Measurements from ENCODE around the gene SIDT1. TPM values are rescaled to one million over a fixed set of nuclear protein-coding genes. Genes with fewer than 3 reads are reported as not detected.

The SIDT1 gene
- total RNA-seq, 1 donor from 2014 or later: 0.89 TPM

DNA sequence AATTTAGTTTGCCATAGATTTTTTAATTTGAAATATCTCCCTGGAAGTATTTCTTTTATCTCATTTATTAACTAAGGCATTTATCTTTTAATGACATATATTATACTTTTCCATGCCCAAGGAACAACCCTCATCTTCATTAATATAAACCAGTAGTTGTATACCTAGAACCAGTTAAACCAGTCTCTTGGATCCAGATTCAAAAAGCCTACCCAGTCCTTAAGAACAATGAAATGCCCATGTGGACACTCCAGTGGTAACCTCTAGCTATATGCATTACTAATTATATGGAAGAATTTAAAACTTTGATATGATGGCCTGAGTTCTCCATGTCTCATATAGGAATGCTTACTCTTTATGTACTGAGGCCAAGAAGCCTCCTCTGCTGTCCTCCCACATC, 4.8 kb downstream of the SIDT1 start:
- intact Hi-C loops (cut with DNase I): no loop called here
- DNase-seq (ENCODE audit: low spot score): no peak

DNA sequence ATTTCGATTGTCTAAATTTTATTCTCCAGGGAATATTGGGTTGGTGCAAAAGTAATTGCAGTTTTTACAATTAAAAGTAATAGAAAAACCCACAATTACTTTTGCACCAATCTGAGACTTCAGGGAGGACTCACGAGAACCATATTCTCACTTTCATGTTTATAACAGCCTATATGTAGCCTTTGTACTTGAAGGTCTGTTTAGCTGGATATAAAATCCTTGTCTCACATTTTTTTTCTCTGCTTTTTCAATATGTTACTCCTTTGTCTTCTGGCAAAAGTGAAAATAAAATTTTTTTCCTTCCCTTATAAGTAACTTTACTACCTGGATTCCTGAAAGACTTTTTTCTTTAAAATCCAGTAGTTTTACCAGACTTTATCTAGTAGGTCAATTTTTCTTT, 9.2 kb downstream of the SIDT1 start:
- intact Hi-C loops (cut with DNase I): no loop called here
- no peak for DNase-seq (ENCODE audit: low spot score)

DNA sequence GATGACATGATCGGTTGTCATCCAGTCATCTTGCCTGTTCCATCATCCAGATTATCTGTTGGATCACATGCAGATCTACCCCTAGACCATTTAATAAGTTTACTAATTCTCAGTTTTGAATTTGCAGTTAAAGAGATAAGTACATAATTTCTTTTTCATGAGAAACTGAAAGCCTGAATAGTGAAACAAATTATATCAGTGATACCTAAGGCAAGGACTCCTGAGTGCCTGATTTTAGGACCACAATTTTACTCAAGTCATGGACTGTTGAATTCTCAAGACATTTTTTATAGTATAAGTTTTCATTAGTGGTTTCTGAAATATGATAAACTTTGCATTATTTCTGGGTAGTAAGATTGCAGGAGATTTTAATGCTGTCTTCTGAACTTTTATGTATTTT, 13.2 kb downstream of the SIDT1 start:
- intact Hi-C loops (cut with DNase I): no loop called here
- DNase-seq (ENCODE audit: low spot score): no peak

DNA sequence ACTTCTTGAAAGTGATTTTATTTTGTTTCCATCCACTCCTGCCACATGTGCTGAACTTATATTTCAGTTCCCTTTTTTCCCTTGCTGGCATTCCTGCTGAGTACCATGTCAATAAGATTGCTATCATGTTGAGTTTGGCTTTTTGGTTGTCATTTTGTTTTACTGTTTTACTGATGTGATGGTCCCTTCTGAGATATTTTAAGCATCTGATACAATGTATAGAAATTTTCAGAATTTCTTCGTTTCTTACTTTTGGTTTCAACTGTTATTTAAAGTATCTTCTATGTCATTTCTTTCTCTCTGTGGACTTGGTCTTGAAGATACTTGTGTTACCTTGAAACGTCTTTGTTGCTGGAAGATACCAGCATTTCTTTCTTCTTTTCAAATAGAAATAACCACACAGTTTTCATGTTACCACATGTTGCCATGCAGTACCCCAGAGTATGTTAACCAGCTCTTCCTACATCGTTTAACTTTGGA, 14.1 kb downstream of the SIDT1 start:
- DNase-seq (ENCODE audit: low spot score): no peak
- intact Hi-C loops (cut with DNase I): no loop called here

DNA sequence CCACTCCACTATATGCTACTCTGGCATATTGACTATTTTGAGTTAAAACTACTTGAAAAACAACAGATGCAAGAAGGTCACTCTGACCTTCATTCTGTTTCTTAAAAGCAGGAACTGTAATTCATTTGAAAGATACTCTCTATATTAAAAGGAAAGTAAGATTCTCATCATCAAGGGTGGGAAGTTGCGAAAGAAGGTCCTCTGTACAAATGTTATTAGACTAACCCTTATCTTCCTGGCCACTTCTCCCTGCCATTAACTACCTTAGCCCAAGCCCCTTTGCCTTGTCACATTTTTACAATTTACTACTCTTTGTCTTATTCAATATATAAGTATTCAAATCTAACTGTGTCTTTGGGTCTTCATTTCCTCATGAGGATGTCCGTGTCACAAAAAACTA, 16.1 kb downstream of the SIDT1 start:
- no peak for DNase-seq (ENCODE audit: low spot score)
- intact Hi-C loops (cut with DNase I): no loop called here

GRCh38 chr3:113551820-113552219, 19.5 kb downstream of the SIDT1 start:
- intact Hi-C loops (cut with DNase I): no loop called here
- DNase-seq (ENCODE audit: low spot score): no peak

DNA sequence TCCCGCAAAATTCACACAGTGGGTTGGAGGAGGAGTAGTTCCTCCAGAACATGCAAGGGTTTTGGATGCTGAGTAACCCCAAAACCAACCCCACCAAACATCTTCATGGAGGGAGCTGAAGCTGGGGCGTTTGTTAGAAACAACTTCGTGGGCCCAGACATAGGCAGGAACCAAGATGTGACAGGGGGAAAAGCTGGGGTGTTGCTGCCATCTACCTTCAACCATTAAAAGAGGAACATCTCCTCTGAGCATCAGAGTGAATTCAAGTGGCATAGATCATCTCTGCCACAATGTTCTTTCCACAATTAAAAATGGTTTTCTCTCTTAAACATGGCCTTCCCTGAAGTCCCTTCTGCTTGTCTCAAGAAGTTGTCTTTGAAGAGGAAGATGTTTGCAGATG, 20.5 kb downstream of the SIDT1 start:
- no peak for DNase-seq (ENCODE audit: low spot score)
- intact Hi-C loops (cut with DNase I): no loop called here

- DNase-seq (ENCODE audit: low spot score): no peak
- intact Hi-C loops (cut with DNase I): no loop called here
Measured at GRCh38 chr3:113555138-113555537, 22.8 kb downstream of the SIDT1 start.

DNA sequence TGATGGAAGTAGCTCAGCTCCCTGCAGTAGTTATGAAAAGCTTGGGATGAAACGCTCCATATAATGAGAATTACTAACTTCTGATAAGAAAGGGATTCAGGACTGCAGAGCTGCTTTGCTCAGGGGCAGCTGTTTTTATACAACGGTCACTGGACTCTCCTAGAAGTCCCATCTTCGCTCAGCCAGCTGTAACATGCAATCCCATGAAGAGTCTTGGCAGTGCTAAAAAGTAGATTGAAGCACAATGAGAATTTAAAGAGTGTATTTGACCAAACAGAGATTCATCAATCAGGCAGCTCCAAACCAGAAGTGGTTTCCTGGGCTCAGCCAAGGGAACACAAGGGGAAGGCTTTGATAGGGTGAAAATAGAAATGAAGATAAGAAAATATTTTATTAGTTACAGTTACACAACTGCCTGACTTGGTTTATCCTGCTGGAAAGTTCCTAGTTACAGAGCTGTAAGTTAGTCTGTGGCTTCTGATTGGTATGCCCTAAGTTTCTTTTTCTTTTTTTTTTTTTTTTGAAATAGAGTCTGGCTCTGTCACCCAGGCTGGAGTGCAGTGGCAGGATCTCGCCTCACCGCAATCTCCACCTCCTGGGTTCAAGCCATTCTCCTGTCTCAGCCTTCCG, 24.1 kb downstream of the SIDT1 start:
- no peak for DNase-seq (ENCODE audit: low spot score)
- intact Hi-C loops (cut with DNase I): no loop called here

- no peak for DNase-seq (ENCODE audit: low spot score)
- intact Hi-C loops (cut with DNase I): no loop called here
Measured at GRCh38 chr3:113556946-113557335, 24.6 kb downstream of the SIDT1 start.

- intact Hi-C loops (cut with DNase I): no loop called here
- DNase-seq (ENCODE audit: low spot score): no peak
Measured at GRCh38 chr3:113557374-113557773, 25.0 kb downstream of the SIDT1 start.

GRCh38 chr3:113559009-113559408, 26.7 kb downstream of the SIDT1 start:
- intact Hi-C loops (cut with DNase I): no loop called here
- DNase-seq (ENCODE audit: low spot score): no peak

- DNase-seq (ENCODE audit: low spot score): no peak
Measured at GRCh38 chr3:113560271-113560670, 27.9 kb downstream of the SIDT1 start.

GRCh38 chr3:113560831-113561623, 28.7 kb downstream of the SIDT1 start:
- no peak for DNase-seq (ENCODE audit: low spot score)
- intact Hi-C loops (cut with DNase I): no loop called here

More at GRCh38 chr3:113560271-113560670, 27.9 kb downstream of the SIDT1 start:
- intact Hi-C loops (cut with DNase I): no loop called here

- no peak for DNase-seq (ENCODE audit: low spot score)
- intact Hi-C loops (cut with DNase I): no loop called here
Measured at GRCh38 chr3:113565555-113565954, 33.2 kb downstream of the SIDT1 start.

- intact Hi-C loops (cut with DNase I): no loop called here
Measured at GRCh38 chr3:113570158-113570557, 37.8 kb downstream of the SIDT1 start.

GRCh38 chr3:113571360-113571759, 39.0 kb downstream of the SIDT1 start:
- intact Hi-C loops (cut with DNase I): no loop called here
- no peak for DNase-seq (ENCODE audit: low spot score)

More at GRCh38 chr3:113570158-113570557, 37.8 kb downstream of the SIDT1 start:
- DNase-seq (ENCODE audit: low spot score): no peak

DNA sequence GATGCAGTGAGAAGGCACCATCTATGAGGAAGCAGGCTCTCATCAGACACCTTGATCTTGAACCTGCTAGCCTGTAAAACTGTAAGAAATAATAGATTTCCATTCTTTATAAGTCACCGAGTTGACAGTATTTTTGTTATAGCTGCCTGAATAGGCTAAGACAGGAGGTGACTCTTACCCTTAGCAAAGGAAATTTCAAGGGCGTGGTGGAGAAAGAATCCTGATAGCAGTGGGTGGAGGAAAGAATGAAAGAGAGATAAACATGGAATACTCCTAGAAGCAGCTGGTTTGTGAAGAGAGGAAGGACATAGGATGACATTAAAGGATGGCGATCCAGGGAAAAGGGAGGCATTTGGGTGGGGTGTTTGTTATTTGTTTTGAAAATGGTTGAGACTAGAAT, 41.4 kb downstream of the SIDT1 start:
- no peak for DNase-seq (ENCODE audit: low spot score)
- intact Hi-C loops (cut with DNase I): no loop called here

- DNase-seq (ENCODE audit: low spot score): no peak
- intact Hi-C loops (cut with DNase I): no loop called here
Measured at GRCh38 chr3:113574213-113574612, 41.9 kb downstream of the SIDT1 start.

DNA sequence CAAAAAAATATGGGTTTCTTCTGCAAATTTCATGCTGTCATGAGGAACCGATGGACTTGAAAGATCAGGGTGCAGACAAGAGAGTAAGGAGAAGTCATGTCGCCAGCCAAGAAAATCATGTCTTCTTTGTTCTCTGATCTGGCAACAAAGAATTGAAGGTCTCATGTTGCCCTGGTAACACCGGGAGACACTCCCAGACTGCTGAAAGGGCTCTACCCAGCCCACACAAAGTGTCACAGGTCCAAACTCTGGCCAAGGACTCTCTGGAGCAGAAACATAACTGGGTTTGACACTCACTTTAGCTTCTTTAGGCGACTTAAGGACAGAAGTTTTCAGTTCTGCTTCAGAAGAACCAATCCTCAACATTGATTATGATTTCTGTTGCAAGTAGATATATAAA, 42.9 kb downstream of the SIDT1 start:
- no peak for DNase-seq (ENCODE audit: low spot score)
- intact Hi-C loops (cut with DNase I): loop anchor here (5.0 kb wide), 1 partner anchor 83 kb away; no protein-coding TSS in a partner anchor

- DNase-seq (ENCODE audit: low spot score): no peak
- intact Hi-C loops (cut with DNase I): no loop called here
Measured at GRCh38 chr3:113585228-113585627, 52.9 kb downstream of the SIDT1 start.
